HepG2 (cell line): Measurements from ENCODE around the gene GPR162. TPM values are rescaled to one million over a fixed set of nuclear protein-coding genes. Genes with fewer than 3 reads are reported as not detected.

Experiments
- BCL6 ChIP-seq: IDR thresholded peaks from 2 replicates; pipeline ENCODE4 v1.6.1; 2016; ENCODE audit warnings: missing genetic modification reagents, missing compliant biosample characterization
- GPN1 ChIP-seq: sonication (generic); formaldehyde crosslinking; IDR thresholded peaks from 2 replicates; pipeline ENCODE4 v1.5.1; 2020; ENCODE audit warnings: missing genetic modification reagents, borderline replicate concordance
- GZF1 ChIP-seq: sonication (generic); formaldehyde crosslinking; IDR thresholded peaks from 2 replicates; pipeline ENCODE4 v1.5.1; 2020; ENCODE audit warnings: mild to moderate bottlenecking, missing genetic modification reagents
- PHB2 ChIP-seq: fragments of 450-650 bp; IDR thresholded peaks from 2 replicates; pipeline ENCODE4 v1.6.1; 2018; ENCODE audit not compliant: partially characterized antibody
- ZFP36L2 ChIP-seq: sonication (generic); formaldehyde crosslinking; IDR thresholded peaks from 2 replicates; pipeline ENCODE4 v1.4.0; 2020; ENCODE audit warnings: missing genetic modification reagents
- ZFP82 ChIP-seq: sonication (generic); formaldehyde crosslinking; IDR thresholded peaks from 2 replicates; pipeline ENCODE4 v1.5.1; 2020; ENCODE audit warnings: mild to moderate bottlenecking, missing genetic modification reagents, borderline replicate concordance
- ZNF180 ChIP-seq: sonication (generic); formaldehyde crosslinking; IDR thresholded peaks from 2 replicates; pipeline ENCODE4 v1.4.0; 2020; ENCODE audit warnings: low read depth, missing genetic modification reagents, borderline replicate concordance
- ZNF546 ChIP-seq: sonication (generic); formaldehyde crosslinking; conservative IDR thresholded peaks from 2 replicates; pipeline ENCODE4 v1.8.1; 2023; ENCODE audit warnings: mild to moderate bottlenecking, missing genetic modification reagents
- ZNF776 ChIP-seq: sonication (generic); formaldehyde crosslinking; IDR thresholded peaks from 2 replicates; pipeline ENCODE4 v1.4.0; 2020; ENCODE audit warnings: mild to moderate bottlenecking, missing genetic modification reagents
- polyA plus RNA-seq, 8 experiments: library from polyadenylated mRNA; depleted of rRNA in 3 of 8; stranded (reverse) in 7 of 8; unstranded in 1 of 8; fragments of >200 nt; fragmentation: Illumina TruSeq in 4 of 8; extraction: Trizol in 4 of 8; gene quantifications; 2 replicates each; pipeline versions ENCODE4 v1.2.1 to v1.2.3, GENCODE V29; 2011 to 2016; ENCODE audit warnings: low read depth in 4 of 8, missing spikeins in 1 of 8, mixed read lengths in 1 of 8; ENCODE audit not compliant: insufficient read depth in 1 of 8
- total RNA-seq, 5 experiments: library from RNA; depleted of rRNA; stranded (reverse); fragments of >200 nt; fragmentation: Illumina TruSeq; extraction: Trizol; gene quantifications; 2 replicates each; pipeline ENCODE4 v1.2.3, GENCODE V29; 2016; ENCODE audit warnings: low read depth in 1 of 5
- TF ChIP-seq, protein P1 (sequence below): sonication (generic); formaldehyde crosslinking; conservative IDR thresholded peaks from 2 replicates; pipeline ENCODE4 v1.4.0; 2020; ENCODE audit warnings: missing genetic modification reagents
- TF ChIP-seq, protein P2 (sequence below): sonication (generic); formaldehyde crosslinking; IDR thresholded peaks from 2 replicates; pipeline ENCODE4 v1.4.0; 2020; ENCODE audit warnings: missing genetic modification reagents
- TF ChIP-seq, protein P3 (sequence below): sonication (generic); formaldehyde crosslinking; IDR thresholded peaks from 2 replicates; pipeline ENCODE4 v1.4.0; 2020; ENCODE audit warnings: missing genetic modification reagents, borderline replicate concordance
- TF ChIP-seq, protein P4 (sequence below): sonication (generic); formaldehyde crosslinking; conservative IDR thresholded peaks from 2 replicates; pipeline ENCODE4 v1.4.0; 2020; ENCODE audit warnings: mild to moderate bottlenecking, missing genetic modification reagents, moderate library complexity
- TF ChIP-seq, protein P5 (sequence below): sonication (generic); formaldehyde crosslinking; IDR thresholded peaks from 2 replicates; pipeline ENCODE4 v1.4.0; 2020; ENCODE audit warnings: mild to moderate bottlenecking, missing genetic modification reagents

GPR162 gene
- total and polyA plus RNA-seq, 2 of the 13 experiments (the other 11 are each of a cell fraction or from before 2014, with no cell fraction given): 0.08 TPM; not detected in 1

DNA sequence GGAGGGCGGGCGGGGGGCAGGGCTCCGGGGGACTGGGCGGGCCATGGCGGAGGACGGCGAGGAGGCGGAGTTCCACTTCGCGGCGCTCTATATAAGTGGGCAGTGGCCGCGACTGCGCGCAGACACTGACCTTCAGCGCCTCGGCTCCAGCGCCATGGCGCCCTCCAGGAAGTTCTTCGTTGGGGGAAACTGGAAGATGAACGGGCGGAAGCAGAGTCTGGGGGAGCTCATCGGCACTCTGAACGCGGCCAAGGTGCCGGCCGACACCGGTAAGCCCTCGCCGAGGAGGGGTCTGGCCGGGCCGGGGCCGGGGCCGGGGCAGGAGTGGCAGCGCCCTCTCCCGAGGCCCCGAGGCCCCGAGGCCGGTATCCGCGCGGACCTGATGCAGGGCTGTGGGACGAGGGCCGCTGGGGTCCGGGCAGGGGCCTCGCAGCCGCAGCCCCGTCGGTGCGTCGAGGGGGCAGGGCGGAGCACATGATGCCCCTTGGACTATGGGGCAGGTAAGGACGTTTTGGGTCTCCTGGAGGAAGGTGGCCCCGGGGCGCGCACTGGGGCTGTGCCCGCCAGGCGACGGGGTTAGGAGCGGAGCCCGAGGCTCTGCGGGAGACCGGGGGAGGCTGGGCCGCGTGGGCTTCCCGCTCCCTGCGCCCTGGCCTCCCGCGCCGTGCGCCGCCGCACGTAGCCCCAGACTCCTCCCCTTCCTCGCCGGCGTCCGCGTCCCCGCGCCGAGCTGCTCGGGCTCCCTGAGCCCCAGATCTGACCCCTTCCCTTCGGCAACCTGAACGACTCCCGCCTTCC lies 46.0 kb downstream of the GPR162 start, which contains the start of gene TPI1 (continued):
- TF ChIP-seq ZFP82 (CRISPR knock-in tag) (peak; percentile 82; the same call in 1 of the 2 replicates), ZNF776 (CRISPR knock-in tag) (peak; percentile 42; the same call in 1 of the 2 replicates), BCL6 (0 out of 2 replicates have a peak, but pooled peaks have one; percentile 11), ZFP36L2 (CRISPR knock-in tag) (0 out of 2 replicates have a peak, but pooled peaks have one; percentile 20), ZNF180 (peak; percentile 63; the same call in 1 of the 2 replicates), ZNF546 (CRISPR knock-in tag) (peak; percentile 70; the same call in 1 of the 2 replicates), GZF1 (CRISPR knock-in tag) (peak; percentile 50; the same call in 1 of the 2 replicates), GPN1 (CRISPR knock-in tag) (0 out of 2 replicates have a peak, but pooled peaks have one; percentile 13), PHB2 (no peak)
- TF ChIP-seq, protein P1, sequence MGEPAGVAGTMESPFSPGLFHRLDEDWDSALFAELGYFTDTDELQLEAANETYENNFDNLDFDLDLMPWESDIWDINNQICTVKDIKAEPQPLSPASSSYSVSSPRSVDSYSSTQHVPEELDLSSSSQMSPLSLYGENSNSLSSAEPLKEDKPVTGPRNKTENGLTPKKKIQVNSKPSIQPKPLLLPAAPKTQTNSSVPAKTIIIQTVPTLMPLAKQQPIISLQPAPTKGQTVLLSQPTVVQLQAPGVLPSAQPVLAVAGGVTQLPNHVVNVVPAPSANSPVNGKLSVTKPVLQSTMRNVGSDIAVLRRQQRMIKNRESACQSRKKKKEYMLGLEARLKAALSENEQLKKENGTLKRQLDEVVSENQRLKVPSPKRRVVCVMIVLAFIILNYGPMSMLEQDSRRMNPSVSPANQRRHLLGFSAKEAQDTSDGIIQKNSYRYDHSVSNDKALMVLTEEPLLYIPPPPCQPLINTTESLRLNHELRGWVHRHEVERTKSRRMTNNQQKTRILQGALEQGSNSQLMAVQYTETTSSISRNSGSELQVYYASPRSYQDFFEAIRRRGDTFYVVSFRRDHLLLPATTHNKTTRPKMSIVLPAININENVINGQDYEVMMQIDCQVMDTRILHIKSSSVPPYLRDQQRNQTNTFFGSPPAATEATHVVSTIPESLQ (CRISPR knock-in tag): peak; percentile 87; the same call in 1 of the 2 replicates
- TF ChIP-seq, protein P2, sequence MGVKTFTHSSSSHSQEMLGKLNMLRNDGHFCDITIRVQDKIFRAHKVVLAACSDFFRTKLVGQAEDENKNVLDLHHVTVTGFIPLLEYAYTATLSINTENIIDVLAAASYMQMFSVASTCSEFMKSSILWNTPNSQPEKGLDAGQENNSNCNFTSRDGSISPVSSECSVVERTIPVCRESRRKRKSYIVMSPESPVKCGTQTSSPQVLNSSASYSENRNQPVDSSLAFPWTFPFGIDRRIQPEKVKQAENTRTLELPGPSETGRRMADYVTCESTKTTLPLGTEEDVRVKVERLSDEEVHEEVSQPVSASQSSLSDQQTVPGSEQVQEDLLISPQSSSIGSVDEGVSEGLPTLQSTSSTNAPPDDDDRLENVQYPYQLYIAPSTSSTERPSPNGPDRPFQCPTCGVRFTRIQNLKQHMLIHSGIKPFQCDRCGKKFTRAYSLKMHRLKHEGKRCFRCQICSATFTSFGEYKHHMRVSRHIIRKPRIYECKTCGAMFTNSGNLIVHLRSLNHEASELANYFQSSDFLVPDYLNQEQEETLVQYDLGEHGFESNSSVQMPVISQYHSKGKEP (CRISPR knock-in tag): peak; percentile 77; the same call in 1 of the 2 replicates
- TF ChIP-seq, protein P3, sequence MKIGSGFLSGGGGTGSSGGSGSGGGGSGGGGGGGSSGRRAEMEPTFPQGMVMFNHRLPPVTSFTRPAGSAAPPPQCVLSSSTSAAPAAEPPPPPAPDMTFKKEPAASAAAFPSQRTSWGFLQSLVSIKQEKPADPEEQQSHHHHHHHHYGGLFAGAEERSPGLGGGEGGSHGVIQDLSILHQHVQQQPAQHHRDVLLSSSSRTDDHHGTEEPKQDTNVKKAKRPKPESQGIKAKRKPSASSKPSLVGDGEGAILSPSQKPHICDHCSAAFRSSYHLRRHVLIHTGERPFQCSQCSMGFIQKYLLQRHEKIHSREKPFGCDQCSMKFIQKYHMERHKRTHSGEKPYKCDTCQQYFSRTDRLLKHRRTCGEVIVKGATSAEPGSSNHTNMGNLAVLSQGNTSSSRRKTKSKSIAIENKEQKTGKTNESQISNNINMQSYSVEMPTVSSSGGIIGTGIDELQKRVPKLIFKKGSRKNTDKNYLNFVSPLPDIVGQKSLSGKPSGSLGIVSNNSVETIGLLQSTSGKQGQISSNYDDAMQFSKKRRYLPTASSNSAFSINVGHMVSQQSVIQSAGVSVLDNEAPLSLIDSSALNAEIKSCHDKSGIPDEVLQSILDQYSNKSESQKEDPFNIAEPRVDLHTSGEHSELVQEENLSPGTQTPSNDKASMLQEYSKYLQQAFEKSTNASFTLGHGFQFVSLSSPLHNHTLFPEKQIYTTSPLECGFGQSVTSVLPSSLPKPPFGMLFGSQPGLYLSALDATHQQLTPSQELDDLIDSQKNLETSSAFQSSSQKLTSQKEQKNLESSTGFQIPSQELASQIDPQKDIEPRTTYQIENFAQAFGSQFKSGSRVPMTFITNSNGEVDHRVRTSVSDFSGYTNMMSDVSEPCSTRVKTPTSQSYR: no peak; the same call in 1 of the 2 replicates
- TF ChIP-seq, protein P4, sequence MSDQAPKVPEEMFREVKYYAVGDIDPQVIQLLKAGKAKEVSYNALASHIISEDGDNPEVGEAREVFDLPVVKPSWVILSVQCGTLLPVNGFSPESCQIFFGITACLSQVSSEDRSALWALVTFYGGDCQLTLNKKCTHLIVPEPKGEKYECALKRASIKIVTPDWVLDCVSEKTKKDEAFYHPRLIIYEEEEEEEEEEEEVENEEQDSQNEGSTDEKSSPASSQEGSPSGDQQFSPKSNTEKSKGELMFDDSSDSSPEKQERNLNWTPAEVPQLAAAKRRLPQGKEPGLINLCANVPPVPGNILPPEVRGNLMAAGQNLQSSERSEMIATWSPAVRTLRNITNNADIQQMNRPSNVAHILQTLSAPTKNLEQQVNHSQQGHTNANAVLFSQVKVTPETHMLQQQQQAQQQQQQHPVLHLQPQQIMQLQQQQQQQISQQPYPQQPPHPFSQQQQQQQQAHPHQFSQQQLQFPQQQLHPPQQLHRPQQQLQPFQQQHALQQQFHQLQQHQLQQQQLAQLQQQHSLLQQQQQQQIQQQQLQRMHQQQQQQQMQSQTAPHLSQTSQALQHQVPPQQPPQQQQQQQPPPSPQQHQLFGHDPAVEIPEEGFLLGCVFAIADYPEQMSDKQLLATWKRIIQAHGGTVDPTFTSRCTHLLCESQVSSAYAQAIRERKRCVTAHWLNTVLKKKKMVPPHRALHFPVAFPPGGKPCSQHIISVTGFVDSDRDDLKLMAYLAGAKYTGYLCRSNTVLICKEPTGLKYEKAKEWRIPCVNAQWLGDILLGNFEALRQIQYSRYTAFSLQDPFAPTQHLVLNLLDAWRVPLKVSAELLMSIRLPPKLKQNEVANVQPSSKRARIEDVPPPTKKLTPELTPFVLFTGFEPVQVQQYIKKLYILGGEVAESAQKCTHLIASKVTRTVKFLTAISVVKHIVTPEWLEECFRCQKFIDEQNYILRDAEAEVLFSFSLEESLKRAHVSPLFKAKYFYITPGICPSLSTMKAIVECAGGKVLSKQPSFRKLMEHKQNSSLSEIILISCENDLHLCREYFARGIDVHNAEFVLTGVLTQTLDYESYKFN: 0 out of 2 replicates have a peak, but pooled peaks have one; percentile 3
- TF ChIP-seq, protein P5, sequence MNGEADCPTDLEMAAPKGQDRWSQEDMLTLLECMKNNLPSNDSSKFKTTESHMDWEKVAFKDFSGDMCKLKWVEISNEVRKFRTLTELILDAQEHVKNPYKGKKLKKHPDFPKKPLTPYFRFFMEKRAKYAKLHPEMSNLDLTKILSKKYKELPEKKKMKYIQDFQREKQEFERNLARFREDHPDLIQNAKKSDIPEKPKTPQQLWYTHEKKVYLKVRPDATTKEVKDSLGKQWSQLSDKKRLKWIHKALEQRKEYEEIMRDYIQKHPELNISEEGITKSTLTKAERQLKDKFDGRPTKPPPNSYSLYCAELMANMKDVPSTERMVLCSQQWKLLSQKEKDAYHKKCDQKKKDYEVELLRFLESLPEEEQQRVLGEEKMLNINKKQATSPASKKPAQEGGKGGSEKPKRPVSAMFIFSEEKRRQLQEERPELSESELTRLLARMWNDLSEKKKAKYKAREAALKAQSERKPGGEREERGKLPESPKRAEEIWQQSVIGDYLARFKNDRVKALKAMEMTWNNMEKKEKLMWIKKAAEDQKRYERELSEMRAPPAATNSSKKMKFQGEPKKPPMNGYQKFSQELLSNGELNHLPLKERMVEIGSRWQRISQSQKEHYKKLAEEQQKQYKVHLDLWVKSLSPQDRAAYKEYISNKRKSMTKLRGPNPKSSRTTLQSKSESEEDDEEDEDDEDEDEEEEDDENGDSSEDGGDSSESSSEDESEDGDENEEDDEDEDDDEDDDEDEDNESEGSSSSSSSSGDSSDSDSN (CRISPR knock-in tag): peak; percentile 58; the same call in 1 of the 2 replicates
